Measurements from ENCODE around the gene ZMYND8.
"Not testable (repeated sequence)": the region's sequence is repeated elsewhere in the genome, so short reads cannot be mapped to it uniquely, and the experiment has no call there.

- not testable (repeated sequence) for TF ChIP-seq CTCF (IDR thresholded peaks at IDR 0.05; ENCODE audit: low read length); EZH2 (IDR thresholded peaks at IDR 0.05; ENCODE audit: borderline replicate concordance, low read length)
Observed at GRCh38 chr20:47376096-47376643, 19.7 kb upstream of the ZMYND8 start.

All from OCI-LY1 (cell line).